Measurements from ENCODE around the gene KCNK13. TPM values are rescaled to one million over a fixed set of nuclear protein-coding genes. Genes with fewer than 3 reads are reported as not detected.

Gene KCNK13
- total and polyA plus RNA-seq, 2 of the 13 experiments (the other 11 are each of a cell fraction or from before 2014, with no cell fraction given): 0.08 to 0.29 TPM

GRCh38 chr14:90019824-90020523 is 41.8 kb upstream of the KCNK13 start:
- BruUV-seq (replicated peaks): no TSS peak
- H3K27me3 ChIP-seq (ENCODE audit: control insufficient read depth in 1 of 2, insufficient read depth in 2 of 2, low read length in 2 of 2): no peaks in the 10 kb centered on the region
- H3K9ac ChIP-seq (ENCODE audit: insufficient read depth, low read depth, low read length): no peak overlapping the region
- ChIA-PET CTCF (ENCODE audit: low intra/inter-chr PET ratio, low total read pairs) (no interaction called here), POLR2A (no interaction called here)
- intact Hi-C loops (cut with micrococcal nuclease; ENCODE audit: unreplicated experiment): no loop called here
- in situ Hi-C loops (cut with HindIII; ENCODE audit: extremely low pct_ligation_motif_present, low pct_unique_long_range_greater_than_20kb): no loop called here
- H3K4me1 ChIP-seq (ENCODE audit: insufficient read depth, low read length): no peaks in the 10 kb centered on the region
- peaks cover 10 to 35% of the 10 kb centered on the region in 2 experiments; a peak in 4 of 5 replicates for H3K36me3 ChIP-seq (replicated peaks in 1 of 2; ENCODE audit: control insufficient read depth in 1 of 2, insufficient read depth in 2 of 2, low read length in 2 of 2)
- H3K27ac ChIP-seq (ENCODE audit: extremely low read length, insufficient read depth, low read length): no peak overlapping the region
- no peak for ATAC-seq
- WGBS (ENCODE audit: low lambda C conversion rate): 95% methylated on average over 11 of the region's 11 CpGs
- H2AFZ ChIP-seq (ENCODE audit: low read length): no peak overlapping the region
- H3K4me2 ChIP-seq (ENCODE audit: low read depth, low read length): no peak overlapping the region
- H3K9me3 ChIP-seq (ENCODE audit: low read length): no peaks in the 10 kb centered on the region
- TF ChIP-seq NKX3-1 (CRISPR knock-in tag; IDR thresholded peaks at IDR 0.05): no peak
- no peak for DNase-seq (ENCODE audit: low spot score)
- no peaks in the 10 kb centered on the region for H4K20me1 ChIP-seq (ENCODE audit: insufficient read depth, low read length)
- FAIRE-seq: no peak
- H3K79me2 ChIP-seq (ENCODE audit: insufficient read depth, low read length): no peaks in the 10 kb centered on the region
- H3K4me3 ChIP-seq (replicated peaks in 1 of 3; ENCODE audit: insufficient read depth in 1 of 3, low read depth in 2 of 3, low read length in 3 of 3): no peak overlapping the region

- Histone ChIP-seq H3K27ac (ENCODE audit: extremely low read length, insufficient read depth, low read length) (no peak overlapping the region), H3K4me1 (ENCODE audit: insufficient read depth, low read length) (no peaks in the 10 kb centered on the region), H3K79me2 (ENCODE audit: insufficient read depth, low read length) (no peaks in the 10 kb centered on the region), H4K20me1 (ENCODE audit: insufficient read depth, low read length) (no peaks in the 10 kb centered on the region), H3K4me3 (replicated peaks in 1 of 3; ENCODE audit: insufficient read depth in 1 of 3, low read depth in 2 of 3, low read length in 3 of 3) (no peak overlapping the region), H3K9ac (ENCODE audit: insufficient read depth, low read depth, low read length) (no peak overlapping the region), H3K4me2 (ENCODE audit: low read depth, low read length) (no peak overlapping the region), H3K36me3 (replicated peaks in 1 of 2; ENCODE audit: control insufficient read depth in 1 of 2, insufficient read depth in 2 of 2, low read length in 2 of 2) (peaks cover 7 to 45% of the 10 kb centered on the region in 2 experiments; a peak in 4 of 5 replicates), H2AFZ (ENCODE audit: low read length) (no peak overlapping the region), H3K9me3 (ENCODE audit: low read length) (no peaks in the 10 kb centered on the region), H3K27me3 (ENCODE audit: control insufficient read depth in 1 of 2, insufficient read depth in 2 of 2, low read length in 2 of 2) (no peaks in the 10 kb centered on the region)
- ChIA-PET CTCF (ENCODE audit: low intra/inter-chr PET ratio, low total read pairs) (no interaction called here), POLR2A (no interaction called here)
- intact Hi-C loops (cut with micrococcal nuclease; ENCODE audit: unreplicated experiment) (no loop called here), in situ Hi-C loops (cut with HindIII; ENCODE audit: extremely low pct_ligation_motif_present, low pct_unique_long_range_greater_than_20kb) (no loop called here)
- BruUV-seq (replicated peaks): no TSS peak
- 90% methylated on average over 7 of the region's 7 CpGs for WGBS (ENCODE audit: low lambda C conversion rate)
- ATAC-seq: no peak
- no peak for FAIRE-seq
- DNase-seq (ENCODE audit: low spot score): no peak
- TF ChIP-seq ZFP62 (CRISPR knock-in tag; IDR thresholded peaks at IDR 0.05) (no peak), ATF7-NPFF (CRISPR knock-in tag; IDR thresholded peaks at IDR 0.05; ENCODE audit: low read depth) (no peak), ZBTB39 (CRISPR knock-in tag; IDR thresholded peaks at IDR 0.05) (no peak), GPBP1L1 (CRISPR knock-in tag; IDR thresholded peaks at IDR 0.05) (no peak), ZNF280D (CRISPR knock-in tag; IDR thresholded peaks at IDR 0.05) (no peak), POLR2G (IDR thresholded peaks at IDR 0.05; ENCODE audit: low read depth, low read length) (no peak), DR1 (CRISPR knock-in tag; IDR thresholded peaks at IDR 0.05) (no peak), ZNF547 (CRISPR knock-in tag; IDR thresholded peaks at IDR 0.05) (no peak), MED13 (CRISPR knock-in tag; IDR thresholded peaks at IDR 0.05) (no peak)
Measured at GRCh38 chr14:90023176-90023896, 38.5 kb upstream of the KCNK13 start.

Data from HepG2 (cell line).